HG02884 (cell line): ENCODE data around the gene PRDX2.

Experiments used
- ATAC-seq: cut with Tn5 transposase; IDR thresholded peaks from one replicate; pipeline ENCODE4 v1.9.1; 2021; ENCODE audit warnings: mild to moderate bottlenecking, moderate library complexity; ENCODE audit not compliant: unreplicated experiment

The PRDX2 gene

DNA sequence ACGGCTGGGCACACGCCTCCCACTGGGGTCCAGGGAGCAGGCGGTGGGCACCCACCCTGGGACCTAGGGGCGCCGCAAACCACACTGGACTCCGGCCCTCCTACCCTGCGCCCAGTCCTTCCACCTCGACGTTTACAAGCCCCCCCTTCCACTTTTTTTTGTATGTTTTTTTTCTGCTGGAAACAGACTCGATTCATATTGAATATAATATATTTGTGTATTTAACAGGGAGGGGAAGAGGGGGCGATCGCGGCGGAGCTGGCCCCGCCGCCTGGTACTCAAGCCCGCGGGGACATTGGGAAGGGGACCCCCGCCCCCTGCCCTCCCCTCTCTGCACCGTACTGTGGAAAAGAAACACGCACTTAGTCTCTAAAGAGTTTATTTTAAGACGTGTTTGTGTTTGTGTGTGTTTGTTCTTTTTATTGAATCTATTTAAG, 8.7 kb downstream of the PRDX2 start:
- no peak for ATAC-seq

DNA sequence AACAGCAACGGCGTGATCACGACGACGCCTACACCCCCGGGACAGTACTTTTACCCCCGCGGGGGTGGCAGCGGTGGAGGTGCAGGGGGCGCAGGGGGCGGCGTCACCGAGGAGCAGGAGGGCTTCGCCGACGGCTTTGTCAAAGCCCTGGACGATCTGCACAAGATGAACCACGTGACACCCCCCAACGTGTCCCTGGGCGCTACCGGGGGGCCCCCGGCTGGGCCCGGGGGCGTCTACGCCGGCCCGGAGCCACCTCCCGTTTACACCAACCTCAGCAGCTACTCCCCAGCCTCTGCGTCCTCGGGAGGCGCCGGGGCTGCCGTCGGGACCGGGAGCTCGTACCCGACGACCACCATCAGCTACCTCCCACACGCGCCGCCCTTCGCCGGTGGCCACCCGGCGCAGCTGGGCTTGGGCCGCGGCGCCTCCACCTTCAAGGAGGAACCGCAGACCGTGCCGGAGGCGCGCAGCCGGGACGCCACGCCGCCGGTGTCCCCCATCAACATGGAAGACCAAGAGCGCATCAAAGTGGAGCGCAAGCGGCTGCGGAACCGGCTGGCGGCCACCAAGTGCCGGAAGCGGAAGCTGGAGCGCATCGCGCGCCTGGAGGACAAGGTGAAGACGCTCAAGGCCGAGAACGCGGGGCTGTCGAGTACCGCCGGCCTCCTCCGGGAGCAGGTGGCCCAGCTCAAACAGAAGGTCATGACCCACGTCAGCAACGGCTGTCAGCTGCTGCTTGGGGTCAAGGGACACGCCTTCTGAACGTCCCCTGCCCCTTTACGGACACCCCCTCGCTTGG, 9.3 kb downstream of the PRDX2 start:
- no peak for ATAC-seq

DNA sequence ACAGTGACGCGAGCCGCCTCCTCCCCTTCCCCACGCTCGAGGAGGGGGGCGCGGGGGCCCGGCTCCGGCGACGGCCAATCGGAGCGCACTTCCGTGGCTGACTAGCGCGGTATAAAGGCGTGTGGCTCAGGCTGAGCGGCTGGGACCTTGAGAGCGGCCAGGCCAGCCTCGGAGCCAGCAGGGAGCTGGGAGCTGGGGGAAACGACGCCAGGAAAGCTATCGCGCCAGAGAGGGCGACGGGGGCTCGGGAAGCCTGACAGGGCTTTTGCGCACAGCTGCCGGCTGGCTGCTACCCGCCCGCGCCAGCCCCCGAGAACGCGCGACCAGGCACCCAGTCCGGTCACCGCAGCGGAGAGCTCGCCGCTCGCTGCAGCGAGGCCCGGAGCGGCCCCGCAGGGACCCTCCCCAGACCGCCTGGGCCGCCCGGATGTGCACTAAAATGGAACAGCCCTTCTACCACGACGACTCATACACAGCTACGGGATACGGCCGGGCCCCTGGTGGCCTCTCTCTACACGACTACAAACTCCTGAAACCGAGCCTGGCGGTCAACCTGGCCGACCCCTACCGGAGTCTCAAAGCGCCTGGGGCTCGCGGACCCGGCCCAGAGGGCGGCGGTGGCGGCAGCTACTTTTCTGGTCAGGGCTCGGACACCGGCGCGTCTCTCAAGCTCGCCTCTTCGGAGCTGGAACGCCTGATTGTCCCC, 10.1 kb downstream of the PRDX2 start, which contains the start of gene JUNB:
Gene JUNB, plus strand, starts transcription at position 142 of the 706 bp plus-strand sequence. Its CDS starts 286 bp downstream, at position 428.
- no peak for ATAC-seq

DNA sequence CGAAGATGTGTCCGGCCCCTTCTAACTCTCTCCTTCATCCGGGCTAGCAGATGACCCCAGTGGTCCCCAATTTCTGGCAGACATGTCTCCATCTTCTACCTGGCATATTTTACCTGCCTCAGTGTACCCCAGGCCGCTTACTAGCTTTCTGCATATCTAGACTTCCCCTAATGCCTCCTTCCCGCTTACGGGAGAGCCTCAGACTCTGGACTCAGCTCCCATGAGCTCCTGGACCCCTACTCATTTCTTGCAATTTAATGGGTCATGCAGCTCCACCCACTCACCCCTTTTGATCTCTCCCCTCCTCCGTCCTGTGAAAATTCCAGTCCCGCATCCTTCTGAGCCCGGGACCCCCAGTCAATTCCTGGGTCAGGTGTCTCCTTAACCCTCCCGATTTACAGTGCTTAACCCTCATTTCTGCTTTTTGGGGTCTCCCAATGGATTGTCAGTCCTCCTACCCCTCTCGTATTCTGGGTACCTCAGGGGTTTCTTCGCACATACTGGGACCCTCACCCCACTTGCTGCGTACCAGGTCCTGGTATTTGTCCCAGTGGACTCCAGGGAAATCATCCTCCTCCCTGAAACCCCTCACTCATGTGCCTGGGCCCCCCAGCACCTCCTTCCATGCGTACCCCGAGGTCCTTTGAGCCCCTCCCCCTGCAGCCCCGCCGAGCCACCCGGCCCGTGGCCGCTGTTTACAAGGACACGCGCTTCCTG, 10.8 kb downstream of the PRDX2 start:
- no peak for ATAC-seq

DNA sequence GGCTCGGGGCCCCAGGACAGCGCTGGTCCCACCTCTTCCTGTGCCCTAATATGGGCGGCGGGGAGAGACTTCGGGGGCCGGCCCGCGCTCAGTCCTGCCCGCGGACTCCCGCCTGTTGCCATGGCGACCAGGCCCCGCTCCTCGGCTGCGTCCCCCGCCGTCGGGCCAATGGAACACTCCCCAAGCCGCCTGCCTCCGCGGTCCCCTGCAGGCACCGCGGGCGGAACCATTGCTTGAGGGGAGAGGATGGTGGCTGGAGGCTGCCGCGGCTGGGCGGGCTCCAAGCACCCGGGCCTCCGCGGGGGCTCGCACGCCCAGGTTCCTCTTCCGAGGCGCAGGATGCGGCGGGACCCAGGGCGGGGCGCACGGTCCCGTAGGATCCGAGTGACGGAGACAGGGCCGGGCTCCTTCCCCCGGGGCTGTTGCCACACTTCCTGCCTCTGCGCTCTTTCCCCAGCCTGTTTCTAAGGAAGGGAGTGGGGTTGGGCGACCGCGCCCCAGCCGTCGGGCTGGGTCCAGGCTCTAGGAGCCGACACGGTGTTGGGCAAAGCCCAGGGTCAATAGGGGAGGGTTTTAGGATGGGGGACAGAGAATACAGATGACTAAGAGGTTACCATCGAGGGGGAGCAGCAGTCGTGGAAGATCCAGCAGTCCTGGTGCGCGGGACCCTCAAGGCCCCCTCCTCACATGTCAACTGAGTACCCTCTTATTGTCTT, 11.5 kb downstream of the PRDX2 start:
- peak; percentile 44 for ATAC-seq

DNA sequence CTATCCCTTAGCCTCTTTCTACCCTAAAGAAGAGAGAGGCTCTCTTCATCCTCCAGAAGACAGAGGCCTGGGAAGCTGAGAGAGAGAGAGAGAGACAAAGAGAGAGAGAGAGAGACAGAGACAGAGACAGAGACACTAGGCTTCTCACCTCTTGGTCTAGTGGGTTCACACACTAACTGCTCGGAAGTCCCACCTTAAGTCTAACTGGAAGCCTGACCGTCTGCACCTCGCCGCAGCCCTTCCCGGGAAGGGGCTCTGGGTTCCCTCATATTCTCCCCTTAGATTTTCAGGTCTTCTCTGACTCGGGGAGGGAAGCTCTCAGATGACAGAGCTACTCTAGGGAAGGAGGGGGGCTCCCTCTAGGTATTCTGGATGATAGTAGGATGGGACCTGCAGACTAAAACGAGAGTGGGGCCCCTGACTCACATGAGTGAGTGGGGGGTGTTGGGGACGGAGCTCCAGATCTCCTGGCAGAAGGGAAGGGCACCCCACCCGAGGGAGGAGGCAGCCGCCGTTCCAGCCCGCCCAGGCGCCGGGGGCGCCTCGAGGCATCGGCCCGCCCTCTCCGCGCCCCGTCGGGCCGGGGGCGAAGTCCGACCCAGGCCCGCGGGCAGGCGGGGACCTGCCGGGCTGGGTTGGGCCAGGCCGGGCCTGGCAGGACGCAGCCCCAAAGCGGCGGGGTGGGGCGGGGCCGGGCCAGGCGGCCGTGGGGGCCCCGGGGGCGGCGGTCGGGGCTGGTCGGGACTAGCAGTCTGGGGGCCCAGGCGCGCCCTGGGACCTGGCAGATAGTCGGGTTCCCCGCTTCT, 12.3 kb downstream of the PRDX2 start:
- no peak for ATAC-seq

DNA sequence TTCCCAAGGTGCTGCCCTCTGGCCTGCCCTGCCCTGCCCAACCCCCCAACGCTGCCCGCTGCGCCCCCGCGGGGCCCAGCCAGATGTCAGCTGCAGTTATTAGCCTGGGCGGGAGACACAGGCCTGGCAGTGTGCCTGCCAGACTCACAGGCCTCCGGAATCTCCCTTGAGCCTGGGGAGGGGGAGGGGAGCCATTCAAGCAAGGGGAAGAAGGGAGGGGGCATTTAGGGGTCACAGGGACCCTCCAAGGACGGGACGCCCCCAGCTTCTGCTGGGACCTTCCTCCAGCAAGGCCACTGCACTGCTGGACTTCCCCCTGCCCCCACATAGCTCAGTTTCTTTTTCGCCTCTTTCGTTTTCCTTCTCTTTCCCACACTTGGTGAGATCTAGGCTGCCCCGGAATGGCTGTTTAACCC, 12.9 kb downstream of the PRDX2 start:
- ATAC-seq, result no peak

DNA sequence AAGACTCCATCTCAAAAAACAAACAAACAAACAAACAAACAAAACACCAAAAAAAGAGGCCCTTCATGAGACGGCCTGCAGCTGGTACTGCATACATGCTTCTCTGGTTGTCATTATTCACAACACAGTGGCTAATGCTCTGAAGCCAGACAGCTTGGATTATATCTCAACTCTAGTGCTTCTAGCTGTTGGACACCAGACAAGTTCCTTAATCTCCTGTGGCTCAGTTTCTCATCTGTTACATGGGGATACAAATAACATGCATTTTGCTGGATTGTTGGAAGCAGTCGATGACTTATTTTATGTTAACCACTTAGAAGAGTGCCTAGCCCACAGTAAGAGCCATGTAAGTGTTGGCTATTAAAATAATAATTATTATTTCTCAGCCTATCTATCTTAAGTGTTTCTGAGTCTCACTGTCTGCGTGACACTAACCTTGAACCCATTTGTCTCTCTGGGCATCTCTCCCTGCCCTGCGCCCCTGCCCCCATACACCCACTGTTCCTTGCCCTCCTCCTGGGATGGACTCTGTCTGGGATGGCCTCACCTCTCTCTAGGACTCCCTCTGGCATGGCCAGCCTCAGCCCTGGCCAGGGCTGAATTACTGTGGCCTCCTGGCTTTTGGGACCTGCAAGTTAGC, 13.4 kb downstream of the PRDX2 start:
- no peak for ATAC-seq

DNA sequence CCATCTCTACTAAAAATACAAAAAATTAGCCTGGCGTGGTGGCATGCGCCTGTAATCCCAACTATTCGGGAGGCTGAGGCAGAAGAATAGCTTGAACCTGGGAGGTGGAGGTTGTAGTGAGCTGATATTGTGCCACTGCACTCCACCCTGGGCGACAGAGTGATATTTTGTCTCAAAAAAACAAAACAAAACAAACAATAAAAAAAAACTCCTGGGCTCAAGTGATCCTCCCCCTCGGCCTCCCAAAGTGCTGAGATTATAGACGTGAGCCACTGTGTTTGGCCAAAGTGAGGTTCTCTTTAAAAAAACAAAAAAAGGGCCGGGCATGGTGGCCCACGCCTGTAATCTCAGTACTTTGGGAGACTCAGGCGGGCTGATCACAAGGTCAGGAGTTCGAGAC, 14.1 kb downstream of the PRDX2 start:
- ATAC-seq, result no peak

DNA sequence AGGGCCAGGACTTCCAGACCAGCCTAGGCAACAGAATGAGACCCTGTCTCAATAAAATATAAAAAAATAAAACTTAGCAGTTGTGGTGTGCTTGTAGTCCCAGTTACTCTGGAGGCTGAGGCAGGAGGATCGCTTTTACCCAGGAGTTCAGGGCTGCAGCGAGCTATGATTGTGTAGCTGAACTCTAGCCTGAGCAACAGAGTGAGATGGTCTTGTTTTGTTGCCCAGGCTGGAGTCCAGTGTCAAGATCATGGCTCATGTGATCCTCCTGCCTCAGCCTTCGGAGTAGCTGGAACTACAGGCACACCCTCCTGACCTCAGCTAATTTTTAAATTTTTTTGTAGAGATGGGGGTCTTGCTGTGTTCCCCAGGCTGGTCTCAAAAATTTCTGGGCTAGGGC, 14.6 kb downstream of the PRDX2 start:
- no peak for ATAC-seq

DNA sequence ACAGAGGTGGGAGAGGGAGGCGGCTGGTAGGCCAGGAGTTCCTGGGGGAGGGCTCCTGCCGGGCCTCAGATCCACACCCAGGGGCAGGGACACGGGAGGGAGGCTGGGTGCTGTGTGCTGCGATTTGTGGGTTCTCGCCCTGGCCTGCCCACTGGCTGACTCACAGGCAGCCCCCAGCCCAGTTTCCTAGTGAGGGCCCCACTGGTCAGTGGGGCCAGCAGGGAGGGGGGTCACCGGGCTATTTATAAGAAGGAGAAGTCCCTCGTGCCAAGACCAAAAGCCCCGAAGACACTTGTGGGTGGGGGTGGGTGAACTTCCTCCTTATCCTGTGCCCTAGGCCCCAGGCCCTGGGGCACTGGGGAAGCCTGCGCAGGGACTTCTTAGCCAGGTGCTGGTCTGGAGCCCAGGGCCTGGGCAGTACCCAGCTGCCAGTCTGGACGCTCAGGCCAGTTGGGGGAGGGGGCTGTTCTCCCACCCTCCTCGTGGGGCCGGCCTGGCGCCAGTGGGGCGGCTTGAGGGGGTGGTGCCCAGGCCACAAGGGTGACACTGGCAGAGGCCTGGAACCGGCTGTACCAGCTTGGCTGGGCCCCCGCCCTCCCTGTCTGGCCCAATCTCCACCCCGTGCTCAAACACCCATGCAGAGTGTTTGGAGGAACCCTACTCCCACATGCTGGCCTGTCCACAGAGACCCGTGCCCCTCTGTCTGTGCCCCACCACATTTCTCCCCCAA, 15.3 kb downstream of the PRDX2 start:
- ATAC-seq, result no peak

DNA sequence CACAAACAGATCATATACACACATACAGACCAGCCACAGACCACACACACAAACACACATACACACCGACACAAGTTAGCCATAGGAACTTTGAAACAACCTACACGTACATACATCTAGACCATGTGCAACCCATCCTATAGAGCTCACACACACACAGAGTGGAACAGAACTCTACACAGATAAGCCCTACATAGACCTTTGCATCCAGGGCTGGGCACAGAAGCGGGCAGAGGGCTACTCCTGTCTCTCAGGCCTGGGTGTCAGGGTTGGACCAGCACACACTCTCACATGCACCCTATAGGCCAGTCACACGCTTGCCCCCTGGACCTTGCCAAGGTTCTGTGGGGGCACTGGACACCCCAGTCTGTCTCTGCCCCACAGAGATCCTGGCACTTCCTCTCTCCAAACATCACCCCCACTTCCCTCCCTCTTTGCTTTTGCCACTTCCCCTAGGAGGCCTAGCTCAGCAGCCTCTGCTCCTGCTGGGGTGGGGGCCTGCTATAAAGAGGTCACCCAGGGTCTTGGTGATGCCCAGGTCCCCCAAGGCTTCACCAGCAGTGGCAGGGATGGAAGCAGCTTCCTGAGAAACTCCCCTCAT, 16.1 kb downstream of the PRDX2 start:
- ATAC-seq, result no peak

DNA sequence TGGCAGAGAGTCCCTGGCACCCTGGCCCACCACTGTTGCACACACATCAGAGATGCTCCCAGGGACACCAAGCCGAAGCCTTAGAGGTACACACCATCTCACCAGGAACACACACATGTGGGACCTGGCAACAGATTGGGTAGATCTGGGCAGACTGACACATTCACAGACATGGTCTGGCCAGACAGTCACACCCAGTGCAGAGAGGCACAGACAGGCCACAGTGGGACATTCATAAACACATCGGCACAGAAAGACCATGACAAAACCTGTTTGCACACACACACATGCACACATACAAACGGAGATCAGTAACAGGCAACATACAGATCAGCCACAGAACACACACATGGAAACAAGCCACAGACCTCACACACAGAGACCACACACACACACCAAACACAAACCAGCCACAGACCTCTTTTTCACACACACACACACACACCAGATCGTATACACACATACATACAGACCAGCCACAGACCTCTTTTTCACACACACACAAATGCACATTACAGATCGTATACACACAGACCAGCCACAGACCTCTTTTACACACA, 16.6 kb downstream of the PRDX2 start:
- no peak for ATAC-seq

DNA sequence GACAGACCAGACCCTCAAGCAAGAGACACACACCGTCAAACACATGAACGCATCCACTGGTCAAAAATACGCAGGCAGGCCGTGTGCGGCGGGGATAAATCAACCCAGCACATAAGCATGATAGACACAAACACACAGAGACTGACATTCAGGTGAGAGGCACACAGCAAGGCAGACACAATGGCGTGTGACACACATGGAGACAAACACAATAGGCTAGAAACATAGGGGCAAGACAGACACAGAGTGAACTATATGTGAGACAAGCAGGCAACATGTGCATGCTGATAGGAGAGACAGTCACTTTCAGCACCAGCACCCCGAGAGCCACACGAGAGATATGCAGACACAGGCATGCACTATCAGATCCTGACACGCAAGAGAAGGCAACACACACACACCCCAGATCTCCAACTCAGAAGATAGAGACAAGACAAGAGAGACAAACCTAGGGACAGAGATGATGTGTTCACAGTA, 17.2 kb downstream of the PRDX2 start:
- no peak for ATAC-seq

DNA sequence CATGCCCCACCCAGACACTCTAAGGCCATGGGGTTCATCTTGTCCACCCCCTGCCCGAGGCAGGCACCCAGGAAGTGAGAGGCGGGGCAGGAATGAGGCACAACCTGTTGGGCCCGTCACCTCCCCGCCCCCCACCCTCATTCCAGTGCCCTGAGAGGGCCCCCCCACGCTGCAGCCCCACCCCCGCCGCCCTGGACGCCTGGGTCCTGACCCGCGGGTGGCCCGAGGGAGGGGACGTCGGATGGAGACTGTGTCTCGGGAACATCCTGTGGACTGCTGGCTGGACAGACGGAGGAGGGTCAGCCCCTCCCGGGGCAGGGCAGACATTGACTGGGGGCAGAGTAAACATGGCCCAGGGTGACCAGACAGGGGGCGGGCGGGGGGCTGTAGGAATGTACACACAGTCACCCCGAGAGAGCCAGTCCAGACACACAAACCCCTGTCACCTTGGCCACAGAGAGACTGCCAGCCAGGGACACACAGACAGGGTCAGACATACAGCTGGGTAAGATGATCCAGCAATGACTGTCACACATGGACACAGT, 17.7 kb downstream of the PRDX2 start:
- ATAC-seq, result no peak

DNA sequence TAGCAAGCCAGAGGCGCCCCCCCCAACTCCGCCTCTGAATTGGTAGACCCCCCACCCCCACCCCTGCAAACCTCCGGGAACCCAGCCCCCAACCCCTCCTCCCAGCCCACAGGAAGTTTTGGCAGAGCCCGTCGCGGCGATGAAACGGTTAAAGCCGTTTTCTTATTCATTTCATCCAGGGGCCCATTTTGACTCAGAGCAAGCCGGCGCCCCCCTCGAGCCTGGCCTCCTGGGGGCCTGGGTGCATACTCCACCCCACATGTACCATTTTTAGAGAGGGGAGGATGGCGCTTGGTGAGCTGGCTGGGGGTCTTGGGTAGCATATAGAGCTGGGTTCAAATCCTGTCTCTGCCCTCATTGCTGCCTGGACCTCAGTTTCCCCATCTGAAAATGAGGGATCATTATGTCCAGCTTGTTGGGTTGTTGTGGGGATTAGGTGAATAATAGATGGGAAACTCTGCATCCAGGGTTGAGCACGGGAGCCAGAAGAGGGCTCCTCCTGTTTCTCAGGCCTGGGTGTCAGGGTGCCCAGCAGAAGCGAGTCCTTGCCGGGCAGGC, 18.2 kb downstream of the PRDX2 start:
- no peak for ATAC-seq

DNA sequence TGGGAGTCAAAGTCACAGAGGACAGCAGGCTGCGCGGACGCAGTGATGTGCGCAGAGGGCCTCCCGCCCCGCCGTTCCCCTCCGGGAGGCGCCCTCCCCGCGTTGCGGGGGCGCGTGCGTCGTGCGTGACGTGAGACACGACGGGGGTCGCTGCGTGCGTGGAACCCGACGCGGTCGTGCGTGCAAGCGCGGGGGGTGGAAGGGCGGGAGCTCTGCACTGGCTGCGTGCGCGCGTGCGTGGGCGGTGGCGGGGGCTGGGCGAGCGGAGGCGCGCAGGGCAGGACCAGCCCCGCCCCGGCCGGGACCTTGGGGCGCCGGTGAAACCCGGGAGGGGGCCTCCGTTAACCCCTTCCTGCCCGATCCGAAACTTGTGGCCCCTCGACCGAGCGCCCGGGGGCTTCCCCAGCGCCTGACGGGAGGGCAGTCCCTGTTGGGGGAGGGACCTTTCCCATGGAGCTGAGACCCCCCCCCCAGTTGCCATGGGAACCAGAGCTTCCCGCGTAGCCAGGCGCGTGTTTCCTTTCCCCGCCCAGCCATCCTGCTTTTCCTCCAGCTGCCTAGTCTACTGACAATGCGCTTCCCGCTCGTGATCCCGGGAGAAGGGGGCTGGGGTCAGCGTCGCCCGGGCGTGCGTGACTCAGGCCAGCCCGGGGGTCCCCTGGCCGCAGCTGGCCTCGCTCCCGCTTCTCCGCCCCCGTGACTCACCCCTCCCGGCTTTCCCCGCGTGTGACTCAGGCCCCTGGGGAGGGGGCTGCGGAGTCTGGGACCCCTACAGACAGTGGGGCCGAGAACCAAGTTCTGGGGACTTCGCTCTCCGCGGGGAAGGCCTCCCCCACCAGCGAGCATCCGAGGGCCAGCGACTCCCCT, 18.9 kb downstream of the PRDX2 start:
- ATAC-seq, result peak; percentile 30
